GM21423 (cell line): ENCODE measurements around the gene SOWAHA.

Source experiments
- ATAC-seq: cut with Tn5 transposase; IDR thresholded peaks from one replicate; pipeline ENCODE4 v1.9.1; 2021; ENCODE audit warnings: mild to moderate bottlenecking, moderate library complexity; ENCODE audit not compliant: unreplicated experiment

SOWAHA gene

GRCh38 chr5:132825033-132825833 is 12.1 kb downstream of the SOWAHA start:
- ATAC-seq, result no peak

DNA sequence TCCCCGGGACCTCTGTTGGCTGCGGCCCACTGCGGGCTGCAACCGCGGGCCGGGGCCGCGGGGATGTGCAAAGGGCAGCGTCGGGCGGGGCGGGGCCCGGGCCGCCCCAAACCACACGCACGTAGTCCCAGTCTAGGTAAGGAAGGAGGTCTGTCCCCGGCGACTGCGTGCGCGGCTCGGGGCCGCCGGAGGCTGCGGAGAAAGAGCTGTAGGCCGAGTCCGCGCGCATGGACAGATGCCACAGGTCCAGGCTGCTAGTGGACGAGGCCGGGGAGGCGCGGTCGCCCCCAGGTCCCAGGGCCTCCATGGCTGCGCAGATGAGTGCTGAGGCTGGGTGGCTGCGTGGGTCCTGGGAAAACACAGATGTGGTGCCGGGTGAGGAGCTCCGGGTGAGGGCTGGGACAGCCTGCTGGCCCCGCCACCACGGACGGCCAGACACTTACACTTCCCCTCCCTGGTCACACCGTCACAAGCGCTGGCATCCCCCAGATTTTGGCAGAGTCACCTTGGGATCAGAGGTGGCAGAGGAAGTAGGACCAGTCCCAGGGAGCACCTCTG is 12.8 kb downstream of the SOWAHA start:
- no peak for ATAC-seq

- ATAC-seq, result no peak
Observed at GRCh38 chr5:132826424-132827082, 13.5 kb downstream of the SOWAHA start.

DNA sequence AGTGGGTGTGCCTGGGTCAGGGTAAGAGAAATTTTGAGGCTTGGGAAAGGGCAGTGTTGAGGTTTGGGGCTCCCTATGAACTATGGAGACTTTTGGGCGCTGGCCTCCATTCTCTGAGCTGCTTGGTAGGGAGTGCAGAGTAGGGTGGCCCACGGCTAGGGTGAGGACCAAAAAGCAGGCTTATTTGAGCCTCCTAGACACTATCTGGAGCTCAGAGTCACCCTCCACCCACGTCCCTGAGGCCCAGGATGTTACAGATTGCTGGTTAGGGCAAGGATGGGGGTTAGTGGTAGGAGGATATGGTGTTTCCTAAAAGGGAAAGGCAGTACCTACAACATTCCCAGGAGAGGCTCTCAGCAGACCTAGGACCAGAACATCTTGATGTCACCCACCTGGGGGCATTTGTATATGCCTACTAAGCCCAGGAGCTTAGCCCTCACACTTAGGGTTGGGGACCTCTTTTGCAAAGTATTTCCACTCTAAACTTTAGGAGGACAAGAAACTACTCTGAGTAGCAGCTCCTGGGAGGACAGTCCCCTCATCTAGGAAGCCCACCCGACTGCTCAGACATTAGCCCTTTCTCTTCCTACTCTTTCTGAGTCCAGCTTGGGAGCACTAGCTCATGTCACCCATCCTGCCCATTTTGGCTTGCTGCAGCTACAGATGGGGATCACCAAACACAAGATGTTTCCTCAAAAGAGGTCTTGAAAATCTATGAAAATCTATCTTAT is 15.0 kb downstream of the SOWAHA start:
- ATAC-seq, result no peak

GRCh38 chr5:132828846-132829494 is 15.9 kb downstream of the SOWAHA start:
- ATAC-seq, result no peak

DNA sequence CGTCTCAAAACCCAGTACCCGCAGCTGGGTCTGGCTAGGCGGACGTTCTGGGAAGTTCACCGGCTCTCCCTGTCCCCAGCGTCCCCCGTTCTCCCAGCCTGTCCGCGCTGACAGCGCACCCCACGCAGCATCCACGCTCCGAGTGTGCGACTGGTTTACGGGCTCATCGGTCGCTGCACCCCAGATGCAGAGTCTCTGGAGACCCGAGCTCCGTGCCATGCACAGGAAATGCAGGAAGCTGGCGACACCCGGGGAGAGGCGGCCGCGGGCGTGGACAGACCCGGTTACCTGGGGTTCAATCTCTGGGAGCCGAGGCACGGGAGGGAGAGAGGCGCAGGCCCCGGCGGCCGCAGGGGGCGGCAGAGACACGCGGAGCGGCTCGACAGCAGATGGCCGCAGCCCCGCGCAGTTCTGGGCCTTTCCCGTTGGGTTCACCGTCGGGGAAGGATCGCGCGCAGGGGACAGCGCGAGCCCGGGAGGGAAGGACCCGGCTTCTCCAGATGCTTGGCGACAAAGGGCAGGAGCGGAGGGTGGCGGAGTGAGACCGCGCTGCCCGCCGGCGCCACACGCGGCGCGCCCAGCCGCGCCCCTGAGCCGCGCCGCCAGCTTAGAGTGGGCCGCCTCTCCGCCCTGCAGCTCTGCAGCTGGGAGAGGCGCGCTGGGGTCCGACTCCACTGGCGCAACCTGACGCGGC is 16.8 kb downstream of the SOWAHA start:
- ATAC-seq, result peak; percentile 74

DNA sequence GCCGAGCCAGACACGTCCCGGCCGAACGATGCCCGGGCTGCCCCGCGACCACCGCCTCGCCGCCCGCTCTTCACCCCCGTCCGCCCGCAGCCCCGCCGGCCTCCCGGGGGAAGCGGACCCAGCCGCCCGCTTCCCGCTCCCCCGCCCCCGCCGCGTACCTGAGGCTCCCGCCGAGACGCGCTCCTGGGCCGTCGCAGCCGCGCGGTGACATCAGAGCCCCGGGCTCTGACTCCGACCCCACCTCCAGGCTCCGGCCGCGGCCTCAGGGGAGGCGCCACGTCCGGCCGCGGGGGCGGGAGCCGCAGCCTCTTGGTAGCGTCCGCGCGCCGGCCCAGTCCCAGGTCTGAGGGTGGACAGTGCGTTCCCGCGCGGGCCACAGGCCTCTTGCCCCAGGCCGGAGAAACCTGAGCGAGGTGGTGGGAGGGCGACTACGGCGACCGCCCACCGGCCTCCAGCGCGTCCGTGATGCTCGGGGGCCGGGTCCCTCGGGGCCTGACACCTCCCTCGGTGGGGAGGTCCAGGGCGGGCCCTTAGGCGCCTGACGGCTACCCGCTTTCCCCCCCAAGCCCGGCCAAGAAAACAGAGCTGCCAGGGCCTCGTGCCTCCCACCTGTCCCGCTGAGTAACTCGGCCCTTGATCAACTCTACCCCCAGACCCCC is 17.5 kb downstream of the SOWAHA start, which contains the start of gene SHROOM1:
Gene SHROOM1, minus strand, starts transcription at position 212 of the 659 bp plus-strand sequence. CDS start 4,507 bp downstream, outside the sequence.
- ATAC-seq, result peak; percentile 70

DNA sequence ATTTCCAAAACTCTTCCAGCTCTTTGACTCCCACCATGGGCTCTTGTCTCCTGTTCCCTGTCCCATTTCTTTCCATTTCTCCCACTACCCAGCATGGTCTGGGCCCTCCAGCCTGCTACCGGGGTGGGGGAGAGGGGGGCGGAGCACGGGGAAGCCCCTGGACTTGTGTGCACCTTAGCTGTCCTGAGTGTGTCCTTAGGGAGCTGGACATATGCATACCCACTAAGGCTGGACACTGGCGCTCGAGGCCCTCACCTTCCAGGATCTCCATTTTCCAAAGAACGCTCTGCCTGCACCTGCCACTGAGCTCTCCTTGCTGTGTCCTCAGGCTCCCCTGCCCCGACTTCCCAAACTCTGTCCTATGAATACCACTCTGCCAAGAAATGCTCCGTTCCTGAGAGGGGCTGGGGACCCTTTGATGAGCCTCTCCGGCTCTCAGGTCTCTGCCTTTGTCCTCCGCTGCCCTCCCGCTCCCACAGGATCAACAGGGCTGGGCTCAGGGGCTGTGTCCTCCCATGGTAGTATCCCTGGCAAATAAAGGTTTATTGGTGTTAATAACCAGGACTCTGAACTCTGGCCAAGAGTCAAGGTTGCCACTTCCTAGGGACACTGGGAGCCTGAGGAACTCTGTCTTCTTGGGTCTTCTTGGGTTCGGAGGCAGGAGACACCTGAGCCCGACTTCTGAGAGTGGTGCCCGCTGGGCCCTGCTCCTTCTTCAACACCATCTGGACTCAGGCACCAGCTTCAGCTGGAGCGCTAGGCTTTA is 18.2 kb downstream of the SOWAHA start:
- no peak for ATAC-seq

DNA sequence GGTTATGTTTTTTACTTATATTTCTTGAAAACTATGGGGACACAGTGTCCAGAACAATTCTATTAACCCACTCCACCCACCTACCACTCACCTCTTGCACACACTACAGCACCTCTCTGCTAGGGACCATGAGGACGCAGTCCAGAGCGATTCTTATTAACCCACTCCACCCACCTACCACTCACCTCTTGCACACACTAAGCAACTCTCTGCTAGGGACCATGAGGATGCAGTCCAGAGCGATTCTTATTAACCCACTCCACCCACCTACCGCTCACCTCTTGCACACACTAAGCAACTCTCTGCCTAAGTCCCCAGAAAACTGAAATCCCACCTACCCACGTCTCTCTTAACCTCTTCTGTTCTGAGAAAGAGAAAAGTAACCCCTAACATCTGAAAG is 19.5 kb downstream of the SOWAHA start:
- no peak for ATAC-seq

GRCh38 chr5:132834057-132834456 is 21.0 kb downstream of the SOWAHA start:
- ATAC-seq, result no peak

GRCh38 chr5:132836852-132837251 is 23.8 kb downstream of the SOWAHA start:
- no peak for ATAC-seq

GRCh38 chr5:132837868-132838267 is 24.8 kb downstream of the SOWAHA start:
- ATAC-seq, result no peak

GRCh38 chr5:132838516-132839282 is 25.6 kb downstream of the SOWAHA start:
- no peak for ATAC-seq

GRCh38 chr5:132839426-132840301 is 26.6 kb downstream of the SOWAHA start:
- no peak for ATAC-seq

GRCh38 chr5:132840313-132840712 is 27.2 kb downstream of the SOWAHA start:
- ATAC-seq, result no peak

DNA sequence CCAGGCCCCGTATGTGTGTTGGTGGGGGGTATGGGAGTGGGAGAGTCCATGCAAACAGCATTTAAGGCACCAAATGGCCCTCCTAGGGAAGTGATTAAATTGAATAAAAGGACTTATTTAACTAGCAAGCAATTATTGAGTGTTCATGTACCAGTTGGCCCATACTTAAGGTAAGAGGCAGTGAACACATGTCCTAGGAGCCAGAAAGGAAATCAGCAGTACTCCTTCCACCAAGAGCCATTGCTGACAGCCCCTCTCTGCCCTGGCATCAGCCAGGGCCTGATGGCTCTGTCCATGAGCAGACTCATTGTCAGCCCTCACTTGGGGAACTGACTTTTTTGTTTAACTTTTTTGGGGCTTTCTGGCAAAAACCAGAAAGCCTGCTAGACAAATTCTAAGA is 27.8 kb downstream of the SOWAHA start:
- ATAC-seq, result no peak

- ATAC-seq, result no peak
Observed at GRCh38 chr5:132841305-132841704, 28.2 kb downstream of the SOWAHA start.
